ENCODE measurements around the gene SLIT3.
"Not testable (repeated sequence)": the region's sequence is repeated elsewhere in the genome, so short reads cannot be mapped to it uniquely, and the experiment has no call there.

The SLIT3 gene

GRCh38 chr5:169218861-169219260 is 82.1 kb downstream of the SLIT3 start:
- no peaks in the 10 kb centered on the region for H3K36me3 ChIP-seq (replicated peaks)
- H3K4me3 ChIP-seq (ENCODE audit: low read depth, low read length) = no peak overlapping the region
- no peak for DNase-seq
- in situ Hi-C loops (cut with HindIII; ENCODE audit: low pct_ligation_motif_present, low sequenced_read_pairs) = no loop called here
- H3K27me3 ChIP-seq (replicated peaks) = no peaks in the 10 kb centered on the region
- TF ChIP-seq CTCF (IDR thresholded peaks at IDR 0.05; ENCODE audit: low read depth, low read length, missing control alignments) = no peak
- no peak overlapping the region for H3K27ac ChIP-seq

- no peaks in the 10 kb centered on the region for H3K36me3 ChIP-seq (replicated peaks)
- in situ Hi-C loops (cut with HindIII; ENCODE audit: low pct_ligation_motif_present, low sequenced_read_pairs) = no loop called here
Observed at GRCh38 chr5:169218176-169218575, 82.8 kb downstream of the SLIT3 start.

GRCh38 chr5:169216866-169217265 is 84.1 kb downstream of the SLIT3 start:
- no peak for TF ChIP-seq CTCF (IDR thresholded peaks at IDR 0.05; ENCODE audit: low read depth, low read length, missing control alignments)
- no peaks in the 10 kb centered on the region for H3K27me3 ChIP-seq (replicated peaks)
- in situ Hi-C loops (cut with HindIII; ENCODE audit: low pct_ligation_motif_present, low sequenced_read_pairs) = no loop called here
- no peak overlapping the region for H3K4me3 ChIP-seq (ENCODE audit: low read depth, low read length)
- H3K36me3 ChIP-seq (replicated peaks) = no peaks in the 10 kb centered on the region
- no peak overlapping the region for H3K27ac ChIP-seq
- no peak for DNase-seq

More at GRCh38 chr5:169218176-169218575, 82.8 kb downstream of the SLIT3 start:
- Histone ChIP-seq H3K27ac (no peak overlapping the region), H3K4me3 (ENCODE audit: low read depth, low read length) (no peak overlapping the region), H3K27me3 (replicated peaks) (no peaks in the 10 kb centered on the region)
- DNase-seq = no peak
- TF ChIP-seq CTCF (IDR thresholded peaks at IDR 0.05; ENCODE audit: low read depth, low read length, missing control alignments) = no peak

- TF ChIP-seq CTCF (IDR thresholded peaks at IDR 0.05; ENCODE audit: low read depth, low read length, missing control alignments) = no peak
- in situ Hi-C loops (cut with HindIII; ENCODE audit: low pct_ligation_motif_present, low sequenced_read_pairs) = no loop called here
- DNase-seq = no peak
- H3K27ac ChIP-seq = no peak overlapping the region
- H3K4me3 ChIP-seq (ENCODE audit: low read depth, low read length) = no peak overlapping the region
- no peaks in the 10 kb centered on the region for H3K36me3 ChIP-seq (replicated peaks)
- H3K27me3 ChIP-seq (replicated peaks) = no peaks in the 10 kb centered on the region
Observed at GRCh38 chr5:169213479-169213878, 87.5 kb downstream of the SLIT3 start.

- in situ Hi-C loops (cut with HindIII; ENCODE audit: low pct_ligation_motif_present, low sequenced_read_pairs); H3K27me3 ChIP-seq (replicated peaks); H3K36me3 ChIP-seq (replicated peaks); DNase-seq; H3K27ac ChIP-seq; H3K4me3 ChIP-seq (ENCODE audit: low read depth, low read length): not testable (repeated sequence)
Observed at GRCh38 chr5:169211761-169212160, 89.2 kb downstream of the SLIT3 start.

GRCh38 chr5:169204788-169205400 is 96.0 kb downstream of the SLIT3 start:
- Histone ChIP-seq H3K27me3 (replicated peaks) (no peaks in the 10 kb centered on the region), H3K36me3 (replicated peaks) (no peaks in the 10 kb centered on the region), H3K4me3 (ENCODE audit: low read depth, low read length) (no peak overlapping the region), H3K27ac (no peak overlapping the region)
- DNase-seq = no peak
- in situ Hi-C loops (cut with HindIII; ENCODE audit: low pct_ligation_motif_present, low sequenced_read_pairs) = no loop called here
- no peak for TF ChIP-seq CTCF (IDR thresholded peaks at IDR 0.05; ENCODE audit: low read depth, low read length, missing control alignments)
